Activated CD4-positive, alpha-beta T cell treated with anti-CD3 and anti-CD28 coated beads, Interleukin-2, amount 10 ng/mL, durations not matched to agents 24 days and 14 days (primary cell): Measurements from ENCODE around the gene RAD21L1. TPM values are rescaled to one million over a fixed set of nuclear protein-coding genes. Genes with fewer than 3 reads are reported as not detected.
"Not testable (repeated sequence)": the region's sequence is repeated elsewhere in the genome, so short reads cannot be mapped to it uniquely, and the experiment has no call there.

Source experiments
- DNase-seq: peaks from one replicate; pipeline ENCODE4 v3.0.0; 2022
- H3K27ac Mint-ChIP-seq: one replicate; pipeline ENCODE4 v1.8.0; 2022; ENCODE audit warnings: mild to moderate bottlenecking, mixed read lengths
- H3K27me3 Mint-ChIP-seq: one replicate; pipeline ENCODE4 v1.8.0; 2022; ENCODE audit warnings: mixed read lengths
- H3K36me3 Mint-ChIP-seq: one replicate; pipeline ENCODE4 v1.8.0; 2022; ENCODE audit warnings: low read depth, mild to moderate bottlenecking, mixed read lengths
- H3K4me1 Mint-ChIP-seq: one replicate; pipeline ENCODE4 v1.8.0; 2021; ENCODE audit warnings: mixed read lengths
- H3K4me3 Mint-ChIP-seq: one replicate; pipeline ENCODE4 v1.8.0; 2022; ENCODE audit warnings: mild to moderate bottlenecking, moderate library complexity, mixed read lengths
- H3K9me3 Mint-ChIP-seq: one replicate; pipeline ENCODE4 v1.8.0; 2021; ENCODE audit warnings: mixed read lengths
- intact Hi-C: fragments of 100-400 bp; cut with micrococcal nuclease; formaldehyde crosslinking; loops from one replicate; pipeline ENCODE4 v1.15.1; 2023
- total RNA-seq: library from RNA; stranded (reverse); gene quantifications from 2 replicates; pipeline ENCODE4 v1.2.3, GENCODE V29; 2022

The RAD21L1 gene
- total RNA-seq, 1 donor from 2014 or later, result not detected

DNA sequence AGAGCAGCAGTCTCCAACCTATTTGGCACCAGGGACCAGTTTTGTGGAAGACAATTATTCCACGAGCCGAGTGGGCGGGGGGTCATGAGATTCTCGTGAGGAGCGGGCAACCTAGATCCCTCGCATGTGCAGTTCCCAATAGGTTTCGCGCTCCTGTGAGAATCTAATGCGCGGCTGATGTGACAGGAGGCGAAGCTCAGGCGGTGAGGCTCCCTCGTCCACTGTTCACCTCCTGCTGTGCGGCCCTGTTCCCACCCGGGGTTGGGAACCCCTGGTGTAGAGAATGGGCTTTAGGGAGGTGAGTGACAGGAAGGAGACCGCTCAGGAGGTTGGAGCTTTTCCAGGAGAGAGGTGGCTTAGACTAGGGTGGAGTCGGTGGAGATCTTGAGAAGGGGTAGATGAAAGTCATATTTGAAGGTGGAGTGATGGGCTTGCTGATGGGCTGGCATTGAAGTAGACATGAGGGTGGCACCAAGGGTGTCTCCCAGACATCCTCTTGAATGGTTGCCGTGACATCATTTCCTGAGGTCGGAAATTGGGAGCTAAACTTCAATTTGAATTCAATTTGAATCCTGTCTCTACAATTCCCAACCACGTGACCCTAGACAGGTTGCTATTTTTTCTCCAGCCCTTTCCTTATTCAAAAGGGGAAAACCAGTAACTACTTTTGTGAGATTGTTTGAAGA, 1.5 kb upstream of the RAD21L1 start:
- intact Hi-C loops, result loop anchor here (10.0 kb wide), 1 partner anchor 100 kb away; the partner anchor contains the start of gene SDCBP2
- H3K36me3 Mint-ChIP-seq, result peaks cover 1% of the 10 kb centered on the region
- DNase-seq, result peak; percentile 58
- no peak overlapping the region for H3K27ac Mint-ChIP-seq
- H3K4me3 Mint-ChIP-seq, result peak overlapping the region; percentile 27
- H3K27me3 Mint-ChIP-seq, result peaks cover 53% of the 10 kb centered on the region
- no peaks in the 10 kb centered on the region for H3K9me3 Mint-ChIP-seq
- H3K4me1 Mint-ChIP-seq, result peaks cover 16% of the 10 kb centered on the region

DNA sequence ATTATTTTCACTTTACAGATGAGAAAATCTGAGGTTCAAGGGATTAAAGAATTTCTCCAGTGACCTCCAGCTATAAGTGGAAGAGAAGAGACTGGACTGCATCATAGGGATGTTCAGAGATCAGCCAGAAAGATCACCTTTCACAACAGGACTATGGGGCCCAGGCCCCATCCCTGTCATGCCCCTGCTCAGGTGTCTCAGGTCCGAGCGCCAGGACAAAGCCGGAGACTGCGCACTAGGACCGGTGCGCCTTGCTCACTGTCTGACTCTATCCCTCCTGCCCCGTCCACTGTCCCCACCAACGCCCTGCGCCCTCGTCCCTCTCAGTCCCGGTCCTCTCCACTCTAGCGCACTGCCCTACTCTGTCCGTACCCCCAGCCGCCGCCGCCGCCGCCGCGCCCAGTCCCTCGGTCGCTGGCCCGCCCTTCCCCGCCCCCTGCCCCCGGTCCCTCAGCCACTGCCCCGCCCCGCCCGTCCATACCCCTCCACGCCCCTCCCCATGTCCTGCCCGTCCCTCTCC, 521 bp upstream of the RAD21L1 start:
- H3K27ac Mint-ChIP-seq, result no peak overlapping the region
- H3K4me3 Mint-ChIP-seq, result peak overlapping the region; percentile 83
- DNase-seq, result peak; percentile 86
- peaks cover 53% of the 10 kb centered on the region for H3K27me3 Mint-ChIP-seq
- intact Hi-C loops, result loop anchor here (5.0 to 10.0 kb wide), 6 partner anchors 77 to 242 kb away; partner anchors contain the start of genes FKBP1A, NSFL1C, PSMF1 and SDCBP2
- no peaks in the 10 kb centered on the region for H3K36me3 Mint-ChIP-seq
- H3K4me1 Mint-ChIP-seq, result peaks cover 16% of the 10 kb centered on the region
- no peaks in the 10 kb centered on the region for H3K9me3 Mint-ChIP-seq

GRCh38 chr20:1229541-1229940, 3.7 kb downstream of the RAD21L1 start:
- Mint-ChIP-seq H3K9me3 (no peaks in the 10 kb centered on the region), H3K36me3 (no peaks in the 10 kb centered on the region), H3K4me3 (no peak overlapping the region), H3K27me3 (peaks cover 36% of the 10 kb centered on the region), H3K4me1 (peaks cover 17% of the 10 kb centered on the region), H3K27ac (no peak overlapping the region)
- DNase-seq, result no peak
- intact Hi-C loops, result loop anchor here (5.0 to 10.0 kb wide), 6 partner anchors 73 to 238 kb away; partner anchors contain the start of genes FKBP1A, NSFL1C, PSMF1 and SDCBP2

DNA sequence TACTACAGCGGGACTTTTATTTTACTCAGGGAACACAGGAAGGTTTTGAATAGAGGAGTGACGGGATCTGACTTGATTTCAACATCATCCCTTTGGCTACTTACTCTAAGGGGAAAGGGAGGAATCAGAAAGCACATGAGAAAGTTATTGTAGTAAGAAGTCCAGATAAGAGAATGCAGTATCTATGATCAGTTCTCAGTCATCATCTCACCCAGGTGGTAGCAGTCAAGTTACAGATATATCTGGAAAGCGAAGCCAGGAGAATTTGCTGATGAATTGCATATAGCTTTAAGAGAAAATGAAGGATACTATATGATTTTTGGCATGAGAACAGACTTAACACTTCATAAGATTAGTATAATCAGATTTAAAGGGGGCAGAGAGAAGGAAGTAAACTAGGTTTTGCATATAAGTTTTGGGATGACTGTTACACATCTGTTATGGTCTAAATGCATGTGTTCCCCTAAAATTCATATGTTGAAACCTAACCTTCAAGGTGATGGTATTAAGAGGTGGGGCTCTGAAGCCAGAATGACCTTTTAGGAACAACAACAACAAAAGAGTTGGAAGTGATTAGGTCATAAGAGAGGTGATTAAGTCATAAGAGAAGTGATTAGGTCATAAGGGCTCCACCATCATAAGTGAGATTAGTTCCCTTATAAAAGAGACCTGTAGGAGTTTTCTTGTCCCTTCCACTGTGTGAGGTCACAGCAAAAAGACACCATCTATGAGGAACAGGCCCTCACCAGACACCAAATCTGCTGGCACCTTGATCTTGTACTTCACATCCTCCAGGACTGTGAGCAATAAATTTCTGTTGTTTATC, 6.7 kb downstream of the RAD21L1 start:
- Mint-ChIP-seq H3K27ac (no peak overlapping the region), H3K4me1 (peaks cover 7% of the 10 kb centered on the region), H3K36me3 (no peaks in the 10 kb centered on the region), H3K27me3 (peaks cover 26% of the 10 kb centered on the region), H3K9me3 (no peaks in the 10 kb centered on the region), H3K4me3 (no peak overlapping the region)
- no peak for DNase-seq
- intact Hi-C loops, result no loop called here

GRCh38 chr20:1240549-1240948, 14.7 kb downstream of the RAD21L1 start:
- intact Hi-C loops, result no loop called here
- Mint-ChIP-seq H3K36me3 (no peaks in the 10 kb centered on the region), H3K9me3 (no peaks in the 10 kb centered on the region), H3K4me3 (no peak overlapping the region), H3K27ac (no peak overlapping the region), H3K4me1 (peaks cover 2% of the 10 kb centered on the region), H3K27me3 (peaks cover 11% of the 10 kb centered on the region)
- DNase-seq, result no peak

GRCh38 chr20:1241456-1241855, 15.6 kb downstream of the RAD21L1 start:
- intact Hi-C loops, result no loop called here
- peaks cover 15% of the 10 kb centered on the region for H3K27me3 Mint-ChIP-seq
- no peak for DNase-seq
- no peaks in the 10 kb centered on the region for H3K9me3 Mint-ChIP-seq
- H3K27ac Mint-ChIP-seq, result no peak overlapping the region
- H3K36me3 Mint-ChIP-seq, result no peaks in the 10 kb centered on the region
- peaks cover 2% of the 10 kb centered on the region for H3K4me1 Mint-ChIP-seq
- no peak overlapping the region for H3K4me3 Mint-ChIP-seq

DNA sequence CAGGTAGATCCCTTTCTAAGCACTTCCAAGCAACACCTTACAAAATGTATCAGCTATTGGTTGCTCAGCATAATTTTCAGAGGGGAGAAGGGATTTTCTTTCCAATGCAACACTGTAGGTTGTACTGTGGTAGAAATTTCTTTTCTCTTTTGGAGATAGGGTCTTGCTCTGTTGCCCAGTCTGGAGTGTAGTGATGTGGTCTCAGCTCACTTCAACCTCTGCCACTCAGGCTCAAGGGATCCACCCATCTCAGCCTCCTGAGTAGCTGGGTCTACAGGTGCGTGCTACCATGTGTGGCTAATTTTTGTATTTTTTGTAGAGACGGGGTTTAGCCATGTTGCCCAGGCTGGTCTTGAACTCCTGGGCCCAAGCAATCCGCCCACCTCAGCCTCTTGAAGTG, 16.3 kb downstream of the RAD21L1 start:
- Mint-ChIP-seq H3K27me3 (peaks cover 15% of the 10 kb centered on the region), H3K9me3 (no peaks in the 10 kb centered on the region), H3K4me3 (no peak overlapping the region), H3K4me1 (peaks cover 2% of the 10 kb centered on the region), H3K27ac (no peak overlapping the region), H3K36me3 (no peaks in the 10 kb centered on the region)
- no peak for DNase-seq
- intact Hi-C loops, result no loop called here

DNA sequence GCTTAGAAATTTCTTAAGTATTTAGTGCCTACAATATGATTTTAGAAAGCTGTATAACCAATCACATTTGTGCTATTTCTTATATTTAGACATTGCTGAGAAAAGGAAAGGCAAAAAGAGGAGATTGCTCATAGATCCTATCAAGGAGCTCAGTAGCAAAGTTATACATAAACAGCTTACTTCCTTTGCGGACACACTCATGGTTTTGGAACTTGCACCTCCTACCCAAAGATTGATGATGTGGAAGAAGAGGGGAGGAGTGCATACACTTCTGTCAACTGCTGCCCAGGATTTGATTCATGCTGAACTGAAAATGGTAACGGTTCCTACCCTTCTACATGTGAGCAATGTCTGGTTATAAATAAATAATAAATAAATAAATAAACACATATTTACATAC, 16.7 kb downstream of the RAD21L1 start:
- H3K4me1 Mint-ChIP-seq, result peaks cover 2% of the 10 kb centered on the region
- peaks cover 15% of the 10 kb centered on the region for H3K27me3 Mint-ChIP-seq
- no peak for DNase-seq
- H3K27ac Mint-ChIP-seq, result no peak overlapping the region
- H3K4me3 Mint-ChIP-seq, result no peak overlapping the region
- H3K9me3 Mint-ChIP-seq, result no peaks in the 10 kb centered on the region
- no peaks in the 10 kb centered on the region for H3K36me3 Mint-ChIP-seq
- intact Hi-C loops, result no loop called here

- no peak for DNase-seq
- Mint-ChIP-seq H3K9me3 (no peaks in the 10 kb centered on the region), H3K4me1 (peaks cover 2% of the 10 kb centered on the region), H3K27ac (no peak overlapping the region), H3K27me3 (peaks cover 11% of the 10 kb centered on the region), H3K4me3 (no peak overlapping the region), H3K36me3 (no peaks in the 10 kb centered on the region)
- intact Hi-C loops, result no loop called here
Observed at GRCh38 chr20:1245578-1245977, 19.7 kb downstream of the RAD21L1 start.

GRCh38 chr20:1247689-1248088, 21.8 kb downstream of the RAD21L1 start:
- peaks cover 5% of the 10 kb centered on the region for H3K9me3 Mint-ChIP-seq
- no peak for DNase-seq
- H3K27ac Mint-ChIP-seq, result no peak overlapping the region
- H3K27me3 Mint-ChIP-seq, result peaks cover 15% of the 10 kb centered on the region
- intact Hi-C loops, result no loop called here
- H3K36me3 Mint-ChIP-seq, result no peaks in the 10 kb centered on the region
- H3K4me3 Mint-ChIP-seq, result no peak overlapping the region
- H3K4me1 Mint-ChIP-seq, result peaks cover 2% of the 10 kb centered on the region

GRCh38 chr20:1250282-1250681, 24.4 kb downstream of the RAD21L1 start:
- H3K4me3 Mint-ChIP-seq, DNase-seq, H3K36me3 Mint-ChIP-seq, H3K27ac Mint-ChIP-seq, H3K9me3 Mint-ChIP-seq, intact Hi-C loops, H3K4me1 Mint-ChIP-seq: not testable (repeated sequence)
- peaks cover 20% of the 10 kb centered on the region for H3K27me3 Mint-ChIP-seq

- no peaks in the 10 kb centered on the region for H3K36me3 Mint-ChIP-seq
- no peak overlapping the region for H3K4me3 Mint-ChIP-seq
Observed at GRCh38 chr20:1252416-1252815, 26.6 kb downstream of the RAD21L1 start.

DNA sequence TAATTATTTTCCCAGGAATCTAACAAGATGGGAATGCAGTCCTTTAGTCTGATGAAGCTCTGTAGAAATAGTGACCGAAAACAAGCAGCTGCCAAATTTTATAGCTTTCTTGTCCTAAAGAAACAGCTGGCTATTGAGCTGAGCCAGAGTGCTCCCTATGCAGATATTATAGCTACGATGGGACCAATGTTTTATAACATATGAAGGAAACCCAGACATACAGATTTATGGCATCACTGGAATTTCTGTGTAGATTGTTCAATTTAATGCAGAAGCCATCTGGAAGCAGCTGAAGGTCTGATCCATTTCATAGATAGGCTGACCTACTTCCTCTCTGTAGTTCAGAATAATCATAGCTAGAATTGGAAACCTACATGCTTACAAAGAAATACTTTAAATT, 28.4 kb downstream of the RAD21L1 start:
- Mint-ChIP-seq H3K4me3 (no peak overlapping the region), H3K36me3 (no peaks in the 10 kb centered on the region)

More at GRCh38 chr20:1252416-1252815, 26.6 kb downstream of the RAD21L1 start:
- Mint-ChIP-seq H3K9me3 (peaks cover 9% of the 10 kb centered on the region), H3K4me1 (peaks cover 2% of the 10 kb centered on the region), H3K27me3 (peaks cover 20% of the 10 kb centered on the region), H3K27ac (no peak overlapping the region)
- DNase-seq, result no peak
- intact Hi-C loops, result no loop called here

DNA sequence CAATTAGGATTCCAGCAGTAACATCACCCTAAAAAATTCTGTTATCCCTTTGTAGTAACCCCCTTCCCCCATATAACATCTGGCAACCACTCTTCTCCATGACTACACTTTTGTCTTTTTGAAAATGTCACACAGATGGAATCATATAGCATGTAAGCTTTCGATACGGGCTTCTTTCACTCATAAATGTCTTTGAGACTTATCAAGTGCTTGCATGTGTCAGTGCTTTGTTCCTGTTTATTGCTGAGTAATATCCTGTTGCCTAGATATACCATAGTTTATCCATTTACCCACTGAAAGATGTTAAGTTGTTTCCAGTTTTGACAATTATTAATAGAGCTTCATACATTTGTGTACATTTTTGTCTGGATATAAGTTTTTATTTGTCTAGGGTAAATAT, 29.8 kb downstream of the RAD21L1 start:
- no peak for DNase-seq
- peaks cover 9% of the 10 kb centered on the region for H3K9me3 Mint-ChIP-seq
- peaks cover 21% of the 10 kb centered on the region for H3K27me3 Mint-ChIP-seq
- H3K4me3 Mint-ChIP-seq, result no peak overlapping the region
- intact Hi-C loops, result no loop called here
- no peak overlapping the region for H3K27ac Mint-ChIP-seq
- no peaks in the 10 kb centered on the region for H3K36me3 Mint-ChIP-seq
- peaks cover 2% of the 10 kb centered on the region for H3K4me1 Mint-ChIP-seq

More for the DNA sequence above, 28.4 kb downstream of the RAD21L1 start:
- intact Hi-C loops, result no loop called here
- no peak for DNase-seq
- Mint-ChIP-seq H3K27ac (no peak overlapping the region), H3K9me3 (peaks cover 9% of the 10 kb centered on the region), H3K27me3 (peaks cover 21% of the 10 kb centered on the region), H3K4me1 (peaks cover 2% of the 10 kb centered on the region)
